ENCODE measurements around the gene NME1. TPM values are rescaled to one million over a fixed set of nuclear protein-coding genes. Genes with fewer than 3 reads are reported as not detected.

Gene NME1
- polyA plus RNA-seq, 12 donors = 45.2 to 66.7 (median 55.0) TPM; not detected in 1

DNA sequence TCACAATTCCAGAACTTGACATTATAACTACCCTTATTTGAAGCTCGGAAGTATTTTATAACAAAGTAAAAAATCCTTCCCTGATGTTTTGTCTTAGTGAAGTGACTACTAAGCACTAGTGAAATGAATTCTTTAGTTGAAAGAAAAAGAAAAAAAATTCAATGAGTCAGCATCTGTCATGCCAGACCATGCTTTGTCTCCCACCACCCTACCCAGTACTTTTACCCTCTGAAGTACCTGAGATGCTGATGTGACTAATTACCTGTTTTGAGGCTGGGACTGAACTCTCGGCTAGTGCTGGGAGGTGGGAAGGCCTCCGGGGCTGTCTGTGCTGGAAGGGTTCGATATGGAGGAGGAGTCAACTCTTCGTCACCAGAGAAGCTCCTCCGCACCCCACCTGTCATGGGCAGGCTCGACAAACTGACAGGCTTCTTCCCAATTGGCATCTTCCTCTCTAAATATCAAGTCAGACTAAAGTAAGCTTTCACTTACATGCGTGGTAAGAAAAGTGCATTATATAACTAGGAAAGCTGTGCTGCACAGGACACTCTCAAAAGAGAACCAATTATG is 32.5 kb downstream of the NME1 start:
- DNase-seq = no peak

DNA sequence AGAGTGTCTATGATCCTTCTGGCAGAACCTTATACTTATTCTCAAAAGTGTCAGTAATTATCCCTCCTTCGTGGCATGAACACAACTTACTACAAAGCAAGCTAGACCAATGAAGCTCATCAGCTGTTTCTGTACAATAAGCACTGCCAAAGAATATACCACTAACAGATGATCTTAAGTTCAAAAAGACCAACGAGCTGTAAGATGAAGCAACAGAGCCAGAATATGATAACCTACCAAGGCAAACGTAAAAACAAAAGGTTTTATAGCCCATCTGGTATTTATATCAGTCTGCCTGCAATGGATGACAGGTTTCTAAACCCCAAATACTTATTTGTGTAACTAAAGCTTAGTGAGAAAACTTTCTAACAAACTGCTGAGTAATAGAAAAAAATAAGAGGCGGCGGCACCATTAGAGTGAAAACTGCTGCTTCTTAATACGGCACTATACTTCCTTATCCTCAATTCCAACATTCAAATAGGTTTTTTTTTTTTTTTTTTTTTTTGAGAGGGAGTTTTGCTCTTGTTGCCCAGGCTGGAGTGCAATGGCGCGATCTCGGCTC is 35.0 kb downstream of the NME1 start:
- no peak for DNase-seq

DNA sequence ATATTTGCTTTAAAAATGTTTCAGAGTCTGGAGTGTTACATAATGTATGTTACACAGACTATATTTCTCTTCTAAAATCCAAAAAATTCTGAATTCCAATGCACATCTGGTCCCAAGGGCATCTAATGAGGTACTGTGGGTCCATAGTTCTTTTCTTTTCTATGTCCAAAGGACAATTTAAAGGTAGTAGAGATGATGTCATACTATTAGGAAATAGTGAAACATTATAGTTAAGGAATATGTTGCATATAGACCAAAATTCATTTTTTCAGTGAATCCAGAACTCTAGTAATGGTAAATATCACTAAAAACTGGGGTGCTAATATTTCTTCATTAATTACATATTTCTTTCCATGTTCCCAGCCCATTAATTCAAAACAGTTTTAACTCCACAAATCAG is 35.8 kb downstream of the NME1 start:
- DNase-seq = no peak

DNA sequence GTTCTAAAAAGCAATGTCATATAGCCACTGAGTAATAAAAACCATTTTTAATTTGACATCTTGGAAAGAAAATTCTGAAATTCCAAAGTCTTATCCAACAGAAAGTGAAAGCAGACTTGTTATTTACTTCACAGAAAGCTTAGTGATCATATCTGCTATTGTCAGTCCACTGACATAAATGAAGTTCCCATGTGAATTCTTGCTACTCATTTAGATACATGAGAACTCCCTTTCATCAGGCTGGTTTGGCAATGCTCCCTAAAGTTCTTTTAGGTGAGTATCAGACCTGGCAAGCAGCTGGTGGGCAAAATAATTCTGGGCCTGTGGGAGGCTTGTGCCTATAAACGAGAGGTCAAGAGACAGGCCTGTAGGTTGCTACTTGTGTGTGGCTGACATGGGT is 36.3 kb downstream of the NME1 start:
- no peak for DNase-seq

DNA sequence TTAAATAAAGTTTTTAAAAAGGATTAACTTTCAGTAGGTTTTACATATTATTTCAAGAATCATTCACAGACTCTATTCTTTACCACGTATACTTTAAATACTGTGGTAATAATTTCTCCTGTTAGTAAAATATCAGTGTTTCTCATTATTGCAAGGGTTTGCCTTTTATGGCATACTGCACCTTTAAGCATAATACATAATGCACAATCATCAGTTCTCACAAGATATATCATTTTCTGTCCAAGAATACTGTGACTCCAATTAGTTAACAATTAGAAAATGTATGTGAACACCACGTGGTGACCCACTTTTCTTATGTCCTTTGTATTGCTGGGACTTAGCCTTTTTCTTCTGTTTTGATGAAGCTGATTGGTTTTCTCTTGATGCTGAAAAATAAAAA is 38.5 kb downstream of the NME1 start:
- no peak for DNase-seq

DNA sequence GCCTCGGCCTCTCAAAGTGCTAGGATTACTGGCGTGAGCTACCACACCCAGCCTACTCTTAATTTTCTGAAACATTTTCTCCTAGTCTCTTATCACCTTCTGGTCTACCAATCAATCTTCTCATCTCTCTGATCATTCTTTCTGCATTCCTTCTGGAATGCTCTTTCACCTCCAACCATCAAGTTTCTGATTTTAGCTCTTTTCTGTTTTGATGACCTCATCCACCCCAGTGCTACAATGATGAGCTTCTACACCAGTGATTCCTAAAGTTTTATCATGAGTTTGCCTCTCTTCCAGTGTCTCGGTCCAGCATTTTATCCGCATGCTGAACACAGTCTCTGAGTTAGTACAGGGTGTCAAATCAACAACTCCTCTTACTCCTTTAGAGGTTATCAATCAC is 44.4 kb downstream of the NME1 start:
- DNase-seq = no peak

DNA sequence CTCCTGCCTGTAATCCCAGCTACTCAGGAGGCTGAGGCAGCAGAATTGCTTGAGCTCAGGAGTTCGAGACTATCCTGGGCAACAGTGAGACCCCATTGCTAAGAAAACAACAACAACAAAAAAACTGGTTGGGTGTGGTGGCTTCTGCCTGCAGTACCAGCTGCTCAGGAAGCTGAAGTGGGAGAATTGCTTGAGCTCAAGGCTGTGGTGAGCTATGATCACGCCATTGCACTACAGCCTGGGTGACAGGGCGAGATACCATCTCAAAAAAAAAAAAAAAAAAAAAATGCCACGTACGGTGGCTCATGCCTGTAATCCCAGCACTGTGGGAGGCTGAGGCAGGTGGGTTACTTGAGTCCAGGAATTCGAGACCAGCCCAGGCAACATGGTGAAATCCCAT is 46.9 kb downstream of the NME1 start:
- DNase-seq = no peak

DNA sequence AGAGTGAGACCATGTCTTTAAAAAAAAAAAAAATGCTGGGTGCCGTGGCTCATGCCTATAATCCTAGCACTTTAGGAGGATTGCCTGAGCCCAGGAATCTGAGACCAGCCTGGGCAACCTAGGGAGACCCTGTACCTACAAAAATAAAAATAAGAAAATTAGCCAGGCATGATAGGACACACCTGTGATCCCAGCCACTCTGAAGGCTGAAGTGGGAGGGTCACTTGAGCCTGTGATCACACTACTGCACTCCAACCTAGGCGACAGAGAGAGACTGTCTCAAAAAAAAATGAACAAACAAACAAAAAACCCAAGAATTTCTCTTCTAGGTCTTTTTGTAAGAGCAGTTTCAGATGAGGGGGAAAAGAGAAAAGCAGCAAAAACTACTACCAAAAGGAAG is 47.5 kb downstream of the NME1 start:
- DNase-seq = no peak

DNA sequence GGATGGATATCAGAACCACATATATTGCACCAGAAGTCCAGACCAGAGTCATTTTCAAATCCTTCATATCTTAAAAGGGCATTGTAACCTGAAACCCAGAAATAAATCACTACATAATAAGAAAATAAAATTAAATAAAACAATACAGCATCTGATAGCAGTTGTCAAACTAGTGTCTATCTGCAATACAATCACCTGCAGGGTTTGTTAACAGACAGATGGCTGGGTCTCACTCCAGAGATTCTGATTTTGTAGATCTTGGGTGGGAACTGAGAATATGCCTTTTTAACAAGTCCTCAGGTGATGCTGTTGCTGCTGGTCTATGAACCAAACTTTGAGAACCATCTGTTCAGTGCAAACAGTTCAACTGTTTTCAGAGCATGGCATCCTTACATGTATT is 50.5 kb downstream of the NME1 start:
- no peak for DNase-seq

Other genes with a start within 250 kb of the NME1 start
- gene SPAG9, start 32.7 kb upstream of the NME1 start, polyA plus RNA-seq (ENCODE audit: insufficient read length in 12 of 12) = 100 to 1,000 TPM in 2 of 12 donors, 10 to 100 TPM in 10; 59.7 to 126 (median 80.5) TPM
- 100 to 1,000 TPM in 11 of 12 donors, not detected in 1; 173 to 412 (median 310) TPM for gene NME2, start 12.9 kb downstream of the NME1 start, polyA plus RNA-seq (ENCODE audit: insufficient read length in 12 of 12)
- gene MBTD1, start 106.5 kb downstream of the NME1 start, polyA plus RNA-seq (ENCODE audit: insufficient read length in 12 of 12) = 10 to 100 TPM; 20.8 to 82.0 (median 26.9) TPM
- 10 to 100 TPM in 11 of 12 donors, not detected in 1; 22.6 to 40.5 (median 30.2) TPM for gene UTP18, start 107.0 kb downstream of the NME1 start, polyA plus RNA-seq (ENCODE audit: insufficient read length in 12 of 12)